HG03571 (cell line): ENCODE results near the gene CASKIN1.
"Not testable (repeated sequence)": the region's sequence is repeated elsewhere in the genome, so short reads cannot be mapped to it uniquely, and the experiment has no call there.

Experiments
- ATAC-seq: cut with Tn5 transposase; IDR thresholded peaks from one replicate; pipeline ENCODE4 v1.9.1; 2021; ENCODE audit not compliant: unreplicated experiment

CASKIN1 gene

GRCh38 chr16:2211923-2212347 is 15.5 kb upstream of the CASKIN1 start:
- no peak for ATAC-seq

GRCh38 chr16:2210386-2211365 is 14.3 kb upstream of the CASKIN1 start, which contains the start of gene BRICD5:
Gene BRICD5, minus strand, starts transcription at chr16:2210863. Its CDS starts 30 bp downstream, at chr16:2210833.
- ATAC-seq: no peak

- no peak for ATAC-seq
Observed at GRCh38 chr16:2210009-2210332, 13.6 kb upstream of the CASKIN1 start.

GRCh38 chr16:2209258-2210008 is 13.0 kb upstream of the CASKIN1 start:
- ATAC-seq: no peak

- no peak for ATAC-seq
Observed at GRCh38 chr16:2208772-2209171, 12.4 kb upstream of the CASKIN1 start.

GRCh38 chr16:2208308-2208707 is 11.9 kb upstream of the CASKIN1 start:
- ATAC-seq: no peak

GRCh38 chr16:2207872-2208271 is 11.5 kb upstream of the CASKIN1 start:
- no peak for ATAC-seq

- ATAC-seq: no peak
Observed at GRCh38 chr16:2206780-2207433, 10.5 kb upstream of the CASKIN1 start.

GRCh38 chr16:2206420-2206779 is 10.0 kb upstream of the CASKIN1 start:
- ATAC-seq: no peak

- peak; percentile 5 for ATAC-seq
Observed at GRCh38 chr16:2205967-2206313, 9.5 kb upstream of the CASKIN1 start.

GRCh38 chr16:2205104-2205966 is 8.9 kb upstream of the CASKIN1 start, which contains the start of gene MLST8:
Gene MLST8, plus strand, starts transcription at chr16:2205454. Its CDS starts 632 bp downstream, at chr16:2206086.
- ATAC-seq: peak; percentile 69

GRCh38 chr16:2204416-2205103 is 8.2 kb upstream of the CASKIN1 start:
- no peak for ATAC-seq

- ATAC-seq: not testable (repeated sequence)
Observed at GRCh38 chr16:2203119-2203688, 6.8 kb upstream of the CASKIN1 start.

GRCh38 chr16:2200313-2200712 is 3.9 kb upstream of the CASKIN1 start:
- no peak for ATAC-seq

- no peak for ATAC-seq
Observed at GRCh38 chr16:2199621-2200139, 3.3 kb upstream of the CASKIN1 start.

GRCh38 chr16:2199095-2199494 is 2.7 kb upstream of the CASKIN1 start:
- ATAC-seq: no peak

GRCh38 chr16:2198283-2198682 is 1.9 kb upstream of the CASKIN1 start:
- no peak for ATAC-seq

- ATAC-seq: no peak
Observed at GRCh38 chr16:2197765-2198164, 1.4 kb upstream of the CASKIN1 start.

- ATAC-seq: no peak
Observed at GRCh38 chr16:2196981-2197511, 641 bp upstream of the CASKIN1 start.
